ENCODE results near the gene SMC1B.
"Not testable (repeated sequence)": the region's sequence is repeated elsewhere in the genome, so short reads cannot be mapped to it uniquely, and the experiment has no call there.

The SMC1B gene

GRCh38 chr22:45298934-45299505, 114.4 kb downstream of the SMC1B start:
- Histone ChIP-seq H3K27ac (ENCODE audit: low read depth, low read length) (no peak overlapping the region), H3K9me3 (ENCODE audit: control insufficient read depth in 5 of 5, low read length in 5 of 5) (no peaks in the 10 kb centered on the region), H3K36me3 (ENCODE audit: control insufficient read depth in 5 of 5, insufficient read depth in 5 of 5, low read length in 5 of 5) (no peaks in the 10 kb centered on the region), H3K4me3 (ENCODE audit: low read depth in 1 of 5, low read length in 5 of 5) (no peak overlapping the region), H3K4me1 (ENCODE audit: control insufficient read depth in 5 of 5, insufficient read depth in 5 of 5, low read length in 5 of 5) (peaks cover 0 to 7% (median 0%) of the 10 kb centered on the region in 5 donors), H3K27me3 (ENCODE audit: control insufficient read depth in 5 of 5, insufficient read depth in 4 of 5, low read length in 5 of 5) (peaks cover 0 to 3% (median 0%) of the 10 kb centered on the region in 5 donors), H3K9ac (ENCODE audit: low read length in 5 of 5) (no peak overlapping the region)

- H3K4me3 ChIP-seq (ENCODE audit: low read depth in 1 of 5, low read length in 5 of 5) = no peak overlapping the region
- no peak overlapping the region for H3K9ac ChIP-seq (ENCODE audit: low read length in 5 of 5)
- no peaks in the 10 kb centered on the region for H3K9me3 ChIP-seq (ENCODE audit: control insufficient read depth in 5 of 5, low read length in 5 of 5)
- peaks cover 0 to 13% (median 0%) of the 10 kb centered on the region in 5 donors for H3K4me1 ChIP-seq (ENCODE audit: control insufficient read depth in 5 of 5, insufficient read depth in 5 of 5, low read length in 5 of 5)
- H3K27ac ChIP-seq (ENCODE audit: low read depth, low read length) = no peak overlapping the region
- H3K36me3 ChIP-seq (ENCODE audit: control insufficient read depth in 5 of 5, insufficient read depth in 5 of 5, low read length in 5 of 5) = no peaks in the 10 kb centered on the region
- H3K27me3 ChIP-seq (ENCODE audit: control insufficient read depth in 5 of 5, insufficient read depth in 4 of 5, low read length in 5 of 5) = peaks cover 2 to 13% (median 4%) of the 10 kb centered on the region in 5 donors
Measured at GRCh38 chr22:45296628-45297297, 116.6 kb downstream of the SMC1B start.

- no peak overlapping the region for H3K4me3 ChIP-seq (ENCODE audit: low read depth in 1 of 5, low read length in 5 of 5)
- H3K4me1 ChIP-seq (ENCODE audit: control insufficient read depth in 5 of 5, insufficient read depth in 5 of 5, low read length in 5 of 5) = peaks cover 0 to 17% (median 0%) of the 10 kb centered on the region in 5 donors
- no peaks in the 10 kb centered on the region for H3K9me3 ChIP-seq (ENCODE audit: control insufficient read depth in 5 of 5, low read length in 5 of 5)
- no peaks in the 10 kb centered on the region for H3K36me3 ChIP-seq (ENCODE audit: control insufficient read depth in 5 of 5, insufficient read depth in 5 of 5, low read length in 5 of 5)
- H3K27me3 ChIP-seq (ENCODE audit: control insufficient read depth in 5 of 5, insufficient read depth in 4 of 5, low read length in 5 of 5) = peaks cover 8 to 23% (median 11%) of the 10 kb centered on the region in 5 donors
- no peak overlapping the region for H3K9ac ChIP-seq (ENCODE audit: low read length in 5 of 5)
- no peak overlapping the region for H3K27ac ChIP-seq (ENCODE audit: low read depth, low read length)
Measured at GRCh38 chr22:45295492-45295891, 117.9 kb downstream of the SMC1B start.

- peaks cover 0 to 19% (median 0%) of the 10 kb centered on the region in 5 donors for H3K4me1 ChIP-seq (ENCODE audit: control insufficient read depth in 5 of 5, insufficient read depth in 5 of 5, low read length in 5 of 5)
Measured at GRCh38 chr22:45295004-45295403, 118.4 kb downstream of the SMC1B start.

More at GRCh38 chr22:45295004-45295403, 118.4 kb downstream of the SMC1B start:
- not testable (repeated sequence) for H3K4me3 ChIP-seq (ENCODE audit: low read depth in 1 of 5, low read length in 5 of 5); H3K36me3 ChIP-seq (ENCODE audit: control insufficient read depth in 5 of 5, insufficient read depth in 5 of 5, low read length in 5 of 5); H3K9me3 ChIP-seq (ENCODE audit: control insufficient read depth in 5 of 5, low read length in 5 of 5); H3K9ac ChIP-seq (ENCODE audit: low read length in 5 of 5); H3K27ac ChIP-seq (ENCODE audit: low read depth, low read length)
- peaks cover 8 to 27% (median 16%) of the 10 kb centered on the region in 5 donors for H3K27me3 ChIP-seq (ENCODE audit: control insufficient read depth in 5 of 5, insufficient read depth in 4 of 5, low read length in 5 of 5)

Measured in subcutaneous abdominal adipose tissue (tissue), 5 donors.